Liver (tissue), 9 donors: Measurements from ENCODE around the gene HOXB5. TPM values are rescaled to one million over a fixed set of nuclear protein-coding genes. Genes with fewer than 3 reads are reported as not detected.

ENCODE experiments used
- DNase-seq: peaks from one replicate; pipeline ENCODE4 v3.0.0-alpha.2; 2017; ENCODE audit warnings: low spot score
- H3K27ac ChIP-seq, 2 donors: one replicate each; pipeline ENCODE4 v1.7.0; 2013; ENCODE audit warnings: inconsistent platforms in 2 of 2, low read length in 2 of 2, control low read depth in 1 of 2, low read depth in 1 of 2, mild to moderate bottlenecking in 1 of 2
- H3K27me3 ChIP-seq, 4 donors: one replicate each; pipeline versions ENCODE4 v1.6.1 to v1.7.0; 2013; ENCODE audit warnings: low read length in 3 of 4, inconsistent platforms in 1 of 4, mild to moderate bottlenecking in 1 of 4, moderate library complexity in 1 of 4; ENCODE audit not compliant: control insufficient read depth in 4 of 4, insufficient read depth in 4 of 4
- H3K36me3 ChIP-seq, 4 donors: one replicate each; pipeline versions ENCODE4 v1.6.1 to v1.7.0; 2013; ENCODE audit warnings: low read length in 3 of 4, mild to moderate bottlenecking in 3 of 4, low read depth in 1 of 4, moderate library complexity in 1 of 4; ENCODE audit not compliant: control insufficient read depth in 4 of 4, insufficient read depth in 3 of 4
- H3K4me1 ChIP-seq, 4 donors: one replicate each; pipeline versions ENCODE4 v1.6.1 to v1.7.0; 2013; ENCODE audit warnings: low read length in 3 of 4, mild to moderate bottlenecking in 3 of 4, moderate library complexity in 1 of 4; ENCODE audit not compliant: control insufficient read depth in 4 of 4, insufficient read depth in 4 of 4
- H3K4me3 ChIP-seq, 3 donors: one replicate each; pipeline versions ENCODE4 v1.6.1 to v1.7.0; 2013; ENCODE audit warnings: low read length in 3 of 3, control low read depth in 1 of 3, low read depth in 1 of 3, mild to moderate bottlenecking in 1 of 3
- H3K9ac ChIP-seq, 2 donors: one replicate each; pipeline ENCODE4 v1.7.0; 2013; ENCODE audit warnings: low read length in 2 of 2, mild to moderate bottlenecking in 2 of 2, moderate library complexity in 2 of 2, control low read depth in 1 of 2, low read depth in 1 of 2
- H3K9me3 ChIP-seq, 4 donors: one replicate each; pipeline versions ENCODE4 v1.6.1 to v1.7.0; 2013; ENCODE audit warnings: low read length in 3 of 4; ENCODE audit not compliant: control insufficient read depth in 4 of 4
- ATF3 ChIP-seq: IDR thresholded peaks from 2 replicates; pipeline ENCODE4 v1.6.1; 2016; ENCODE audit warnings: antibody characterized with exemption
- CTCF ChIP-seq: fragments of 150-350 bp; IDR thresholded peaks from 2 replicates; pipeline ENCODE4 v1.5.1; 2017; ENCODE audit warnings: improper control_type of control experiment, low read depth, low read length; ENCODE audit not compliant: missing input control
- EGR1 ChIP-seq, 2 donors: IDR thresholded peaks; 2 replicates each; pipeline ENCODE4 v1.6.1; 2016 to 2018; ENCODE audit warnings: antibody characterized with exemption in 2 of 2, low read depth in 2 of 2
- FOXA1 ChIP-seq: IDR thresholded peaks from 2 replicates; pipeline ENCODE4 v1.6.1; 2016; ENCODE audit warnings: antibody characterized with exemption
- FOXA2 ChIP-seq: IDR thresholded peaks from 2 replicates; pipeline ENCODE4 v1.6.1; 2016; ENCODE audit warnings: antibody characterized with exemption
- GABPA ChIP-seq, 2 donors: IDR thresholded peaks in 1 of 2; conservative IDR thresholded peaks in 1 of 2; 2 replicates each; pipeline ENCODE4 v1.6.1; 2016; ENCODE audit warnings: antibody characterized with exemption in 2 of 2, mild to moderate bottlenecking in 1 of 2, moderate library complexity in 1 of 2
- HNF4A ChIP-seq, 2 donors: conservative IDR thresholded peaks; 2 replicates each; pipeline ENCODE4 v1.6.1; 2016; ENCODE audit warnings: antibody characterized with exemption in 2 of 2, mild to moderate bottlenecking in 2 of 2
- HNF4G ChIP-seq: IDR thresholded peaks from 2 replicates; pipeline ENCODE4 v1.6.1; 2016; ENCODE audit warnings: antibody characterized with exemption
- JUND ChIP-seq, 2 donors: IDR thresholded peaks; 2 replicates each; pipeline ENCODE4 v1.6.1; 2016; ENCODE audit warnings: antibody characterized with exemption in 2 of 2
- MAX ChIP-seq: IDR thresholded peaks from 2 replicates; pipeline ENCODE4 v1.6.1; 2016; ENCODE audit warnings: antibody characterized with exemption
- NR2F2 ChIP-seq: IDR thresholded peaks from 2 replicates; pipeline ENCODE4 v1.6.1; 2016; ENCODE audit warnings: antibody characterized with exemption
- RAD21 ChIP-seq, 2 donors: IDR thresholded peaks; 2 replicates each; pipeline ENCODE4 v1.6.1; 2016; ENCODE audit warnings: antibody characterized with exemption in 2 of 2, mild to moderate bottlenecking in 2 of 2
- REST ChIP-seq: IDR thresholded peaks from 2 replicates; pipeline ENCODE4 v1.6.1; 2016; ENCODE audit warnings: antibody characterized with exemption, mild to moderate bottlenecking
- RXRA ChIP-seq, 2 donors: IDR thresholded peaks; 2 replicates each; pipeline ENCODE4 v1.6.1; 2017 to 2018; ENCODE audit warnings: antibody characterized with exemption in 2 of 2, mild to moderate bottlenecking in 1 of 2
- SP1 ChIP-seq: IDR thresholded peaks from 2 replicates; pipeline ENCODE4 v1.6.1; 2018; ENCODE audit warnings: antibody characterized with exemption, mild to moderate bottlenecking
- TAF1 ChIP-seq: conservative IDR thresholded peaks from 2 replicates; pipeline ENCODE4 v1.6.1; 2016; ENCODE audit warnings: antibody characterized with exemption, mild to moderate bottlenecking
- YY1 ChIP-seq: IDR thresholded peaks from 2 replicates; pipeline ENCODE4 v1.6.1; 2016; ENCODE audit warnings: antibody characterized with exemption, mild to moderate bottlenecking
- ZBTB33 ChIP-seq: IDR thresholded peaks from 2 replicates; pipeline ENCODE4 v1.6.1; 2016; ENCODE audit warnings: antibody characterized with exemption
- WGBS: extraction: QIAGEN DNeasy Blood & Tissue Kit; methylation state at CpG from one replicate; pipeline ENCODE4 v1.1.7; 2013; 5-methylcytosine and 5-hydroxymethylcytosine counted together
- polyA plus RNA-seq, 2 donors: library from polyadenylated mRNA; stranded (reverse) in 1 of 2; unstranded in 1 of 2; fragments of 200-250 nt in 1 of 2; fragments of >200 nt in 1 of 2; fragmentation: Nextera tagmentation in 1 of 2; extraction: Ambion mirVana in 1 of 2; gene quantifications; one replicate each; pipeline versions ENCODE4 v1.2.1 to v1.2.3, GENCODE V29; 2013 to 2015
- total RNA-seq, 2 donors: library from RNA; depleted of rRNA; stranded (reverse); fragments of >200 nt; gene quantifications; one replicate each; pipeline ENCODE4 v1.2.3, GENCODE V29; 2014
- donor health status: healthy.
- donor health status: healthy.
- donor health status: healthy.
- donor health status: healthy.
- donor health status: healthy.

Gene HOXB5
- total and polyA plus RNA-seq, 4 donors: 0.08 to 0.38 (median 0.36) TPM; not detected in 1

- no peaks in the 10 kb centered on the region for H3K36me3 ChIP-seq
- no peak for DNase-seq
- H3K9me3 ChIP-seq: no peaks in the 10 kb centered on the region
- 20% methylated on average over 73 of the region's 73 CpGs for WGBS
- no peak for TF ChIP-seq MAX
- no peak for TF ChIP-seq RXRA (IDR thresholded peaks at IDR 0.05)
- TF ChIP-seq FOXA1: no peak
- no peak for TF ChIP-seq YY1
- no peak for TF ChIP-seq ZBTB33
- TF ChIP-seq JUND (IDR thresholded peaks at IDR 0.05): no peak
- no peak for TF ChIP-seq RAD21 (IDR thresholded peaks at IDR 0.05)
- TF ChIP-seq CTCF: no peak
- no peak for TF ChIP-seq EGR1 (IDR thresholded peaks at IDR 0.05; ENCODE audit: low read depth in 2 of 2)
- no peak for TF ChIP-seq TAF1
- no peak for TF ChIP-seq FOXA2
- TF ChIP-seq HNF4G: no peak
- no peak for TF ChIP-seq REST
- TF ChIP-seq NR2F2: no peak
- TF ChIP-seq HNF4A (conservative IDR thresholded peaks at IDR 0.05): no peak
- no peak for TF ChIP-seq GABPA (IDR thresholded peaks at IDR 0.05 in 1 of 2, conservative IDR thresholded peaks at IDR 0.05 in 1 of 2)
- TF ChIP-seq ATF3: no peak
- TF ChIP-seq SP1: no peak
- peak overlapping the region; percentile 43 to 70 for H3K27ac ChIP-seq
- peaks cover 0 to 2% (median 0%) of the 10 kb centered on the region in 4 donors for H3K4me1 ChIP-seq
- no peak overlapping the region for H3K9ac ChIP-seq
- H3K27me3 ChIP-seq: peaks cover 3 to 15% (median 8%) of the 10 kb centered on the region in 4 donors
- H3K4me3 ChIP-seq: peak overlapping the region in 1 of 3 donors; percentile 31
Observed at GRCh38 chr17:48564188-48565021, 29.2 kb downstream of the HOXB5 start.
